Effector CD8-positive, alpha-beta T cell (primary cell): ENCODE data around the gene MAN2B2.
"Not testable (repeated sequence)": the region's sequence is repeated elsewhere in the genome, so short reads cannot be mapped to it uniquely, and the experiment has no call there.

Experiments used
- DNase-seq: peaks from one replicate; lab custom pipeline; 2025; lab: John Stamatoyannopoulos, UW

Gene MAN2B2

GRCh38 chr4:6617246-6617645 lies 42.3 kb downstream of the MAN2B2 start:
- no peak for DNase-seq

- DNase-seq = no peak
These were observed 43.6 kb downstream of the MAN2B2 start for GRCh38 chr4:6618386-6619115.

GRCh38 chr4:6619116-6619465 lies 44.1 kb downstream of the MAN2B2 start:
- DNase-seq = no peak

- no peak for DNase-seq
These were observed 44.7 kb downstream of the MAN2B2 start for GRCh38 chr4:6619466-6620255.

- no peak for DNase-seq
These were observed 45.3 kb downstream of the MAN2B2 start for GRCh38 chr4:6620296-6620695.

GRCh38 chr4:6620891-6621555 lies 46.0 kb downstream of the MAN2B2 start:
- DNase-seq = no peak

GRCh38 chr4:6621556-6621927 lies 46.6 kb downstream of the MAN2B2 start:
- DNase-seq = no peak

- no peak for DNase-seq
These were observed 47.8 kb downstream of the MAN2B2 start for GRCh38 chr4:6622744-6623143.

- no peak for DNase-seq
These were observed 50.3 kb downstream of the MAN2B2 start for GRCh38 chr4:6625256-6625655.

GRCh38 chr4:6626066-6626465 lies 51.1 kb downstream of the MAN2B2 start:
- no peak for DNase-seq

- DNase-seq = no peak
These were observed 52.8 kb downstream of the MAN2B2 start for GRCh38 chr4:6627832-6628231.

- DNase-seq = not testable (repeated sequence)
These were observed 53.5 kb downstream of the MAN2B2 start for GRCh38 chr4:6628484-6628883.

- DNase-seq = no peak
These were observed 57.1 kb downstream of the MAN2B2 start for GRCh38 chr4:6632125-6632524.

- DNase-seq = no peak
These were observed 58.3 kb downstream of the MAN2B2 start for GRCh38 chr4:6633091-6633906.

- no peak for DNase-seq
These were observed 59.8 kb downstream of the MAN2B2 start for GRCh38 chr4:6634746-6635145.

- DNase-seq = no peak
These were observed 64.2 kb downstream of the MAN2B2 start for GRCh38 chr4:6639137-6639680.

GRCh38 chr4:6640292-6641163 lies 65.5 kb downstream of the MAN2B2 start, which contains the start of gene MRFAP1:
Gene MRFAP1, plus strand, starts transcription at chr4:6640685. Its CDS starts 178 bp downstream, at chr4:6640863.
- DNase-seq = peak; percentile 93

- peak; percentile 25 for DNase-seq
These were observed 66.4 kb downstream of the MAN2B2 start for GRCh38 chr4:6641164-6641970.

GRCh38 chr4:6641971-6642320 lies 67.0 kb downstream of the MAN2B2 start:
- no peak for DNase-seq
